GM23248 (cell line): ENCODE data around the gene RADIL.

Source experiments
- EZH2 ChIP-seq: fragments of 200-600 bp; sonication (generic); IDR thresholded peaks from 2 replicates; pipeline ENCODE4 v1.6.1; 2018; ENCODE audit warnings: antibody characterized with exemption, mild to moderate bottlenecking; ENCODE audit not compliant: insufficient read depth, poor library complexity, severe bottlenecking
- EZH2phosphoT487 ChIP-seq: fragments of 200-600 bp; sonication (generic); IDR thresholded peaks from 2 replicates; pipeline ENCODE4 v1.6.1; 2018; ENCODE audit warnings: antibody characterized with exemption, moderate library complexity, mild to moderate bottlenecking, low read depth; ENCODE audit not compliant: insufficient read depth

DNA sequence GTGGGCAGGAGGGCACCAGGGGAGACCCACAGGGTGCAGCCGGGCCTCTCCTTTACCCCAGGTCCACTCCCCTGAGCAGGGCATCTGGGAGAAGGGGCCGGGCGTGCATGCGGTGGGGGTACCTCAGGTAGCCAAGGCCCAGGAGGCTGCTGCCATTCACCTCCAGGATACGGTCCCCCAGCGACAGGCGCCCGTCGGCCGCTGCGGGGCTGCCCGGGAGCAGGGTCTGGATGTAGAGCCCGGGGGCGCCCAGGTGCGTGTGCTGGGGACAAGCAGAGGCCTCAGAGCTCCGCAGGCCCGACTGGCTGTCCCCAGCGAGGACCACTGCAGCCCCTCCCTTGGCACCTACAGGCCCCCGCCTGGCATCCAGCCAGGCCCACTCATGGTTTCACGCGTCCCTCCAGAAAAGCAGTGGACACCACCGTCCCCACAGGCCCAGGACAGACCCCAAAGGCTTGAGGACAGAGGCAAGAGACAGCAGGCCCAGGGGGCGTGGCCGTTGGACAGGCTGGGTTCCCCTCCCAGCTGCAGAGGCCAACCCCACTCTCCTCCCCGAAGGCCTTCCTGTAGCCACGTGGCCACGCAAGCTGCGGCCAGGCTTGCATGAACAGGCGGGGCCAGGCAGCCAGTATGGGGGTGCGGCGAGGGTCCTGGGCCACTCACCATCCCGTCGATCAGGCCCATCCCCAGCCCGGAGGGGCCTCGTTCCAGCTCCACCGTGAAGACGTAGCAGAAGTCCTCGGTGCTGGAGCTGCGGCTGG lies 83.8 kb downstream of the RADIL start:
- TF ChIP-seq EZH2 (no peak), EZH2phosphoT487 (no peak)
